ENCODE data around the gene KIRREL3.

GRCh38 chr11:126687477-126687876, 313.1 kb downstream of the KIRREL3 start:
- TF ChIP-seq EZH2 (IDR thresholded peaks at IDR 0.05), result no peak
- no peak for TF ChIP-seq POLR2AphosphoS5 (IDR thresholded peaks at IDR 0.05; ENCODE audit: borderline replicate concordance, low read depth, low read length)
- TF ChIP-seq FOXP2 (optimal IDR thresholded peaks at IDR 0.05; ENCODE audit: control extremely low read depth, extremely low read length, insufficient read depth), result no peak

Measured in SK-N-MC (cell line).